Measurements from ENCODE around the gene TNNI3.
A peak's percentile ranks its signal among the peaks of the same experiment; 100 is the strongest.
"Not testable (repeated sequence)": the region's sequence is repeated elsewhere in the genome, so short reads cannot be mapped to it uniquely, and the experiment has no call there.

The TNNI3 gene

DNA sequence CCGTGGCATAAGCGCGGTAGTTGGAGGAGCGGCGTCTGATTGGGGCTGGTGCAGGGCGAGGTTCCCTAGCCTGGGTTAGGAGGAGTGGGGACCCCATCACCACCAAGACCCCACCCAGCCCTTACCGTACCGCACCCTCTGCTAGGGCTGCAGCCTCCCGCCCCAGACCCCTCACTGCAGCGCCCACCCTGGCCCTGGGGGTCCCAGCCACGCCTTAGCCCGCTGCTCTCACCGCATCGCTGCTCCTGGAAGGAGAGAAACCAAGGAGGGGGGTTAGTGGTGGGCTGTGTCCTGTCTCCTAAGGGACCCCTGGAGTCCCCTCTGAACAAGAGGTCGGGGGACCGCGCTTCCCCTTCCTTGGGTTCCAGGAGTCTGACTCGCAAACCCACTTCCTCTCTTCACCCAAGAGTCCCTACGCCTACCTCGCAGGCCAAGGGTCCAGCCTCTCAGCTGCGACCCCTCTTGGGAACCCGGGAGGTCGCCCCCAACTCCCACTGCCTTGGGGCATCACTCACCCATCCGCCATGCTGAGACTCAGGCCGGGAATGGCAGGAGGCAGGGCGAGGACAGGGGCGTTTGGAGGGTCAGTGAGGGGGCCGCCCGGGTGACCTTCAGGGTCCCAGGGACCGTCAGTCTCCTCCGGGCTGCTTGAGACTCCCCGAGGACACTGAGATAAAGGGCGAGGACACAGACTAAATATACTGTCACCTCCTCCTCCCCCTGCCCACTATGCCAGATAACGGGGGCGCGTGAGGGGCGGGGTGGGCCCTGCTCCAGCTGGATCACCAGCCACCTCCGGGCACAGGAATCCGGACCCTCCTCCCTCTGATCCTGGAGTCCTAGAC lies at the start of gene TNNI3:
TNNI3 (minus strand) TSS at position 669 of the 845 bp plus-strand sequence; CDS start at position 526, 143 bp downstream.
- no peak within 1 kb of the TSS for H3K4me3 ChIP-seq (ENCODE audit: low read depth, low read length)
- DNase-seq (ENCODE audit: low read depth), result no peak
- TF ChIP-seq CTCF (IDR thresholded peaks at IDR 0.05; ENCODE audit: control insufficient read depth, extremely low read depth, insufficient read depth), result no peak

- TF ChIP-seq CTCF (IDR thresholded peaks at IDR 0.05; ENCODE audit: control insufficient read depth, extremely low read depth, insufficient read depth), result no peak
- no peak for DNase-seq (ENCODE audit: low read depth)
- H3K4me3 ChIP-seq (ENCODE audit: low read depth, low read length), result no peak overlapping the region
Observed at GRCh38 chr19:55206664-55207500, 49.4 kb upstream of the TNNI3 start.

- not testable (repeated sequence) for H3K4me3 ChIP-seq (ENCODE audit: low read depth, low read length); DNase-seq (ENCODE audit: low read depth)
- 0 out of 2 replicates have a peak, but pooled peaks have one; percentile 6 for TF ChIP-seq CTCF (IDR thresholded peaks at IDR 0.05; ENCODE audit: control insufficient read depth, extremely low read depth, insufficient read depth)
Observed at GRCh38 chr19:55202199-55202598, 44.7 kb upstream of the TNNI3 start.

DNA sequence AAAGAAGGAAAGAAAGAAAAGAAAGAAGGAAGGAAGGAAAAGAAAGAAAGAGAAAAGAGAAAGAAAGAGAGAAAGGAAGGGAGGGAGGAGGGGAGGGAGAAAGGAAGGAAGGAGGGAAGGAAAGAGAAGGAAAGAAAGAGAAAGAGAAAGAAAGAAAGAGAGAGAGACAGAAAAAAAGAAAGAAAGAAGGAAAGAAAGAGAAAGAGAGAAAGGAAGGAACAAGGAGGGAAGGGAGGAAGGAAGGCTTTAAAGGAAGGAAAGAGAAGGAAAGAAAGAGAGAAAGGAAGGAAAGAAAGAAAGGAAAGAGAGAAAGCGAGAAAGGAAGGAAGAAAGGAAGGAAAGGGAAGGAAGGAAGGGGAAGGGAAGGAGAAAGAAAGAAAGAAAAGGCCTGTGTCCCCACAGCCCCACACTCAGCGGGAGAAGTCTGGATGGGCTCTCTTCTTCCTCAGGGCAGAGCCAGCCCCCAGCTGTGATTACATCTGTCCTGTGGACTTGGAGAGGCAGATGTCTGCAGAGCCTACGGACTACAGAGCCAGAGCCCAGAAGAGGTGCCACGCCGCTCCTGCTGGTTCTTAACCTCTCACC lies 42.2 kb upstream of the TNNI3 start:
- no peak overlapping the region for H3K4me3 ChIP-seq (ENCODE audit: low read depth, low read length)
- DNase-seq (ENCODE audit: low read depth), result no peak
- TF ChIP-seq CTCF (IDR thresholded peaks at IDR 0.05; ENCODE audit: control insufficient read depth, extremely low read depth, insufficient read depth), result no peak

DNA sequence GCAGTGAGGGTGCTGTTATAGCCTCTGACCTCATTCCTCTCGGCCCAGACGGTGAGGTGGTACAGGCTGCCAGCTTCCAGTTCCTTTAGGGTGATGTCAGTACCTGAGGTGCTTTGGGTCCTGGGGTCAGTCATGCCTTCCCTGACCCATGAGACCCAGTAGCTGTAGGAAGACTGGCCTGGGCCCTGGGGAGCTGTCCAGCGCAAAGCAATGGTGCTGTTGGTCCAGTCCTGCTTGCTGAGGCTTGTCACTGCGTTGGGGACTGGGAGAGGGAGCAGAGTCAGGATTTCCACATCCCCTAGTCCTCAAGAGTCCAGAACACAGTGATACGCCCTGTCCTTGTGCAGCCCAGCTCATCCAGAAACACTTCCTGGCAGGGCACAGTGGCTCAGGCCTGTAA lies 41.1 kb upstream of the TNNI3 start:
- H3K4me3 ChIP-seq (ENCODE audit: low read depth, low read length), result no peak overlapping the region
- TF ChIP-seq CTCF (IDR thresholded peaks at IDR 0.05; ENCODE audit: control insufficient read depth, extremely low read depth, insufficient read depth), result no peak
- no peak for DNase-seq (ENCODE audit: low read depth)

DNA sequence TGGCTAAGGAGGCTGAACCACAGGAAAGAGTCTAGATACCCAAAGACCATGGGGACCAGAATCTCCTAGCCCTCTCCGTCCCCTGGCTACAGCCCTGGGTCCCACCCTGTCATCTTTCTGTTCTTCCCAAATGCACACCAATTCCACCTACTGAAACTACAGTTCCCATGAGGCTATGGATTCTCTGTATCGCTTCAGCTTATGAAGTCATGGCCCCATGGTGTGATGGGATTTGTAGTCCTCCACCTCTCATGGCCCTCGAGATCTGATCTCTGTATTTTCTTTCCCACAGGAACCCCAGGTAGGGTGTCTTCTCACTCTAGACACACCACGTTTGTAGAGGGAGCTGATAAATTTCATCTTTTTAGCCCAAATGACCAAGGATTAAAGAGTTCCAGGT lies 40.0 kb upstream of the TNNI3 start:
- TF ChIP-seq CTCF (IDR thresholded peaks at IDR 0.05; ENCODE audit: control insufficient read depth, extremely low read depth, insufficient read depth), result no peak
- no peak for DNase-seq (ENCODE audit: low read depth)
- no peak overlapping the region for H3K4me3 ChIP-seq (ENCODE audit: low read depth, low read length)

All from LNCaP clone FGC (cell line).